C4-2B (cell line): ENCODE results near the gene POPDC2.

Source experiments
- ZFX ChIP-seq: fragments of 450-650 bp; IDR thresholded peaks from 2 replicates; pipeline ENCODE4 v1.6.1; 2017
- TF ChIP-seq, protein P1 (sequence below): fragments of 450-650 bp; conservative IDR thresholded peaks from 2 replicates; pipeline ENCODE4 v1.5.1; 2017; ENCODE audit warnings: mild to moderate bottlenecking

DNA sequence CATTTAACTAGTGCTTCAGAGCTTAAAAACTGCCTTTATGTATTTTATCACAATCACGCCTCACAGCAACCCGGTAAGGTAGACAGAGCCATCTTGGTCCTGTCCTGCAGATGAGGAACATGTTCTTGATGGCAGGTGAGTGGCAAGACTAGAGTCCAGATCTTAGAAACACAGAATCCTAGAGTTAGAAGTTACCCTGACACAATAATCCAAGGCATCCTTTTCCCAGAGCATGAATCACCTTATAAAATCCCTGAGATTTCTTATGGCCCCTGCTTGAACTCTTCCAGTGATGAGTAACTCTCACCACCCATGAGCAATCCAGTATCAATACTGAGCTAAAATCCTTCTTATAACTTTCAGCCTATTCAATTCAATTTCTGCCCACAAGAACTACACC is 16.9 kb downstream of the POPDC2 start:
- TF ChIP-seq, protein P1, sequence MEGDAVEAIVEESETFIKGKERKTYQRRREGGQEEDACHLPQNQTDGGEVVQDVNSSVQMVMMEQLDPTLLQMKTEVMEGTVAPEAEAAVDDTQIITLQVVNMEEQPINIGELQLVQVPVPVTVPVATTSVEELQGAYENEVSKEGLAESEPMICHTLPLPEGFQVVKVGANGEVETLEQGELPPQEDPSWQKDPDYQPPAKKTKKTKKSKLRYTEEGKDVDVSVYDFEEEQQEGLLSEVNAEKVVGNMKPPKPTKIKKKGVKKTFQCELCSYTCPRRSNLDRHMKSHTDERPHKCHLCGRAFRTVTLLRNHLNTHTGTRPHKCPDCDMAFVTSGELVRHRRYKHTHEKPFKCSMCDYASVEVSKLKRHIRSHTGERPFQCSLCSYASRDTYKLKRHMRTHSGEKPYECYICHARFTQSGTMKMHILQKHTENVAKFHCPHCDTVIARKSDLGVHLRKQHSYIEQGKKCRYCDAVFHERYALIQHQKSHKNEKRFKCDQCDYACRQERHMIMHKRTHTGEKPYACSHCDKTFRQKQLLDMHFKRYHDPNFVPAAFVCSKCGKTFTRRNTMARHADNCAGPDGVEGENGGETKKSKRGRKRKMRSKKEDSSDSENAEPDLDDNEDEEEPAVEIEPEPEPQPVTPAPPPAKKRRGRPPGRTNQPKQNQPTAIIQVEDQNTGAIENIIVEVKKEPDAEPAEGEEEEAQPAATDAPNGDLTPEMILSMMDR, result no peak
- no peak for TF ChIP-seq ZFX
